Testis (tissue), 2 donors: ENCODE results near the gene CSRNP3.

Experiments used
- POLR2A ChIP-seq: fragments of 450-650 bp; IDR thresholded peaks from one replicate; pipeline ENCODE4 v1.6.1; 2017; ENCODE audit warnings: antibody characterized with exemption, mild to moderate bottlenecking, moderate library complexity
- TF ChIP-seq, protein P1 (sequence below), 3 experiments: fragments of 450-650 bp in 2 of 3; fragments of 200-600 bp in 1 of 3; sonication (generic) in 1 of 3; IDR thresholded peaks; one replicate each; pipeline ENCODE4 v1.5.1; 2016 to 2019; ENCODE audit warnings: antibody characterized with exemption in 3 of 3, mild to moderate bottlenecking in 2 of 3, moderate library complexity in 1 of 3

GRCh38 chr2:165610591-165611029 is 141.1 kb downstream of the CSRNP3 start:
- TF ChIP-seq, protein P1, sequence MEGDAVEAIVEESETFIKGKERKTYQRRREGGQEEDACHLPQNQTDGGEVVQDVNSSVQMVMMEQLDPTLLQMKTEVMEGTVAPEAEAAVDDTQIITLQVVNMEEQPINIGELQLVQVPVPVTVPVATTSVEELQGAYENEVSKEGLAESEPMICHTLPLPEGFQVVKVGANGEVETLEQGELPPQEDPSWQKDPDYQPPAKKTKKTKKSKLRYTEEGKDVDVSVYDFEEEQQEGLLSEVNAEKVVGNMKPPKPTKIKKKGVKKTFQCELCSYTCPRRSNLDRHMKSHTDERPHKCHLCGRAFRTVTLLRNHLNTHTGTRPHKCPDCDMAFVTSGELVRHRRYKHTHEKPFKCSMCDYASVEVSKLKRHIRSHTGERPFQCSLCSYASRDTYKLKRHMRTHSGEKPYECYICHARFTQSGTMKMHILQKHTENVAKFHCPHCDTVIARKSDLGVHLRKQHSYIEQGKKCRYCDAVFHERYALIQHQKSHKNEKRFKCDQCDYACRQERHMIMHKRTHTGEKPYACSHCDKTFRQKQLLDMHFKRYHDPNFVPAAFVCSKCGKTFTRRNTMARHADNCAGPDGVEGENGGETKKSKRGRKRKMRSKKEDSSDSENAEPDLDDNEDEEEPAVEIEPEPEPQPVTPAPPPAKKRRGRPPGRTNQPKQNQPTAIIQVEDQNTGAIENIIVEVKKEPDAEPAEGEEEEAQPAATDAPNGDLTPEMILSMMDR (IDR thresholded peaks at IDR 0.05): no peak
- TF ChIP-seq POLR2A: no peak
